Left renal pelvis (tissue), 4 donors: Measurements from ENCODE around the gene POLDIP3. TPM values are rescaled to one million over a fixed set of nuclear protein-coding genes. Genes with fewer than 3 reads are reported as not detected.
"Not testable (repeated sequence)": the region's sequence is repeated elsewhere in the genome, so short reads cannot be mapped to it uniquely, and the experiment has no call there.

Experiments used
- DNase-seq, 4 donors: peaks; one replicate each; pipeline ENCODE4 v3.0.0-alpha.2; 2013; ENCODE audit warnings: low read depth in 4 of 4, low spot score in 3 of 4
- polyA plus RNA-seq, 4 donors: library from polyadenylated mRNA; unstranded; fragments of 120-200 nt; gene quantifications; one replicate each; pipeline ENCODE4 v1.2.1, GENCODE V29; 2013; ENCODE audit not compliant: insufficient read length in 4 of 4

POLDIP3 gene
- polyA plus RNA-seq, 4 donors: 96.9 to 119 (median 108) TPM

- no peak for DNase-seq
These were observed 27.0 kb downstream of the POLDIP3 start for GRCh38 chr22:42587588-42588175.

- DNase-seq: no peak
These were observed 28.3 kb downstream of the POLDIP3 start for GRCh38 chr22:42586381-42586780.

GRCh38 chr22:42585096-42585495 lies 29.6 kb downstream of the POLDIP3 start:
- DNase-seq: no peak

GRCh38 chr22:42584364-42584940 lies 30.2 kb downstream of the POLDIP3 start:
- DNase-seq: no peak

- no peak for DNase-seq
These were observed 31.7 kb downstream of the POLDIP3 start for GRCh38 chr22:42582987-42583386.

- DNase-seq: peak; percentile 41 to 64 (median 61)
These were observed 32.6 kb downstream of the POLDIP3 start for GRCh38 chr22:42581762-42582716.

GRCh38 chr22:42581194-42581761 lies 33.4 kb downstream of the POLDIP3 start:
- DNase-seq: not testable (repeated sequence)

- DNase-seq: not testable (repeated sequence)
These were observed 34.6 kb downstream of the POLDIP3 start for GRCh38 chr22:42580040-42580439.

GRCh38 chr22:42577623-42578240 lies 37.0 kb downstream of the POLDIP3 start:
- no peak for DNase-seq

- DNase-seq: not testable (repeated sequence)
These were observed 37.5 kb downstream of the POLDIP3 start for GRCh38 chr22:42577141-42577540.

- DNase-seq: not testable (repeated sequence)
These were observed 38.6 kb downstream of the POLDIP3 start for GRCh38 chr22:42575996-42576574.

GRCh38 chr22:42574468-42574867 lies 40.2 kb downstream of the POLDIP3 start:
- not testable (repeated sequence) for DNase-seq

- DNase-seq: not testable (repeated sequence)
These were observed 40.6 kb downstream of the POLDIP3 start for GRCh38 chr22:42574046-42574445.

- not testable (repeated sequence) for DNase-seq
These were observed 43.6 kb downstream of the POLDIP3 start for GRCh38 chr22:42571068-42571467.

GRCh38 chr22:42570580-42570979 lies 44.1 kb downstream of the POLDIP3 start:
- DNase-seq: not testable (repeated sequence)

- DNase-seq: not testable (repeated sequence)
These were observed 46.7 kb downstream of the POLDIP3 start for GRCh38 chr22:42567950-42568349.

GRCh38 chr22:42565956-42566355 lies 48.7 kb downstream of the POLDIP3 start:
- DNase-seq: no peak

- no peak for DNase-seq
These were observed 50.0 kb downstream of the POLDIP3 start for GRCh38 chr22:42564699-42565098.

GRCh38 chr22:42563943-42564342 lies 50.7 kb downstream of the POLDIP3 start:
- not testable (repeated sequence) for DNase-seq

- no peak for DNase-seq
These were observed 52.0 kb downstream of the POLDIP3 start for GRCh38 chr22:42562684-42563083.
